K562 (cell line): ENCODE results near the gene TLK2. TPM values are rescaled to one million over a fixed set of nuclear protein-coding genes. Genes with fewer than 3 reads are reported as not detected.
A peak's percentile ranks its signal among the peaks of the same experiment; 100 is the strongest.

Experiments used
- AFF1 ChIP-seq, 2 experiments: fragments of 450-650 bp; IDR thresholded peaks; 2 replicates each; pipeline ENCODE4 v1.6.1; 2018; ENCODE audit warnings: mild to moderate bottlenecking in 2 of 2, low read depth in 1 of 2; ENCODE audit not compliant: partially characterized antibody in 2 of 2
- BRCA1 ChIP-seq, 2 experiments: fragments of 450-650 bp in 1 of 2; sonication (generic) in 1 of 2; formaldehyde crosslinking in 1 of 2; IDR thresholded peaks; 2 replicates each; pipeline versions ENCODE4 v1.5.0 to v1.6.1; 2017 to 2020; ENCODE audit warnings: mild to moderate bottlenecking in 1 of 2, missing genetic modification reagents in 1 of 2
- CEBPZ ChIP-seq: fragments of 150-350 bp; IDR thresholded peaks from 2 replicates; pipeline ENCODE4 v1.6.1; 2014; ENCODE audit warnings: low read depth, mild to moderate bottlenecking, low read length, borderline replicate concordance
- ELF2 ChIP-seq: fragments of 250-450 bp; sonication (Bioruptor Pico); IDR thresholded peaks from 2 replicates; pipeline ENCODE4 v1.5.0; 2021; ENCODE audit warnings: mild to moderate bottlenecking
- ELK1 ChIP-seq: sonication (generic); formaldehyde crosslinking; IDR thresholded peaks from 2 replicates; pipeline ENCODE4 v1.8.1; 2022; ENCODE audit warnings: missing genetic modification reagents
- GTF2A2 ChIP-seq: IDR thresholded peaks from 2 replicates; pipeline ENCODE4 v1.6.1; 2016; ENCODE audit warnings: mild to moderate bottlenecking, missing genetic modification characterization, missing compliant biosample characterization
- HDAC8 ChIP-seq: fragments of 450-650 bp; IDR thresholded peaks from 2 replicates; pipeline ENCODE4 v1.6.1; 2016; ENCODE audit warnings: mild to moderate bottlenecking, missing genetic modification characterization, moderate library complexity, missing compliant biosample characterization
- HMGN3 ChIP-seq: IDR thresholded peaks from 2 replicates; pipeline ENCODE4 v1.6.1; 2011; ENCODE audit warnings: borderline replicate concordance, low read depth, mild to moderate bottlenecking, mixed read lengths, low read length; ENCODE audit not compliant: insufficient read length; ENCODE audit errors: extremely low read depth
- L3MBTL2 ChIP-seq: fragments of 450-650 bp; IDR thresholded peaks from 2 replicates; pipeline ENCODE4 v1.6.1; 2016; ENCODE audit warnings: mild to moderate bottlenecking, moderate library complexity
- MEF2D ChIP-seq: conservative IDR thresholded peaks from 2 replicates; pipeline ENCODE4 v1.6.1; 2016; ENCODE audit warnings: low read depth, missing genetic modification characterization, missing compliant biosample characterization
- SLC30A9 ChIP-seq: fragments of 250-450 bp; sonication (Bioruptor Pico); IDR thresholded peaks from 2 replicates; pipeline ENCODE4 v1.8.0; 2022; ENCODE audit warnings: mild to moderate bottlenecking, moderate library complexity
- SMAD3 ChIP-seq: fragments of 450-650 bp; formaldehyde crosslinking; conservative IDR thresholded peaks from 2 replicates; pipeline ENCODE4 v1.4.0; 2020; ENCODE audit warnings: mild to moderate bottlenecking
- TCF15 ChIP-seq: fragments of 250-450 bp; sonication (Bioruptor Pico); IDR thresholded peaks from 2 replicates; pipeline ENCODE4 v1.8.0; 2022; ENCODE audit warnings: moderate library complexity, mild to moderate bottlenecking, inconsistent platforms
- TFE3 ChIP-seq: fragments of 450-650 bp; formaldehyde crosslinking; IDR thresholded peaks from 2 replicates; pipeline ENCODE4 v1.4.0; 2020; ENCODE audit warnings: mild to moderate bottlenecking, mixed read lengths
- polyA plus RNA-seq, 8 experiments: library from polyadenylated mRNA; depleted of rRNA in 4 of 8; stranded (reverse) in 5 of 8; unstranded in 3 of 8; fragments of >200 nt; fragmentation: Nextera tagmentation in 2 of 8; fragmentation: Illumina TruSeq in 1 of 8; extraction: Ambion mirVana in 2 of 8; extraction: Trizol in 1 of 8; gene quantifications; 2 replicates each; pipeline versions ENCODE4 v1.2.1 to v1.2.3, GENCODE V29; 2011 to 2014; ENCODE audit warnings: inconsistent platforms in 1 of 8, missing spikeins in 1 of 8
- total RNA-seq, 7 experiments: library from RNA; depleted of rRNA in 6 of 7; stranded (reverse); fragments of >200 nt in 6 of 7; fragmentation: Illumina TruSeq in 2 of 7; extraction: Trizol in 2 of 7; gene quantifications; 2 replicates each; pipeline versions ENCODE4 v1.2.1 to v1.2.3, GENCODE V29; 2011 to 2021; ENCODE audit warnings: low replicate concordance in 1 of 7

Gene TLK2
- total and polyA plus RNA-seq, 9 of the 15 experiments (the other 6 are each of a cell fraction or from before 2014, with no cell fraction given): 10.1 to 51.9 (median 32.4) TPM

GRCh38 chr17:62644487-62645173 lies 166.0 kb downstream of the TLK2 start (continued):
- TF ChIP-seq CEBPZ (no peak), SMAD3 (CRISPR knock-in tag) (no peak), MEF2D (tag) (0 out of 2 replicates have a peak, but pooled peaks have one; percentile 24), TFE3 (CRISPR knock-in tag) (peak; percentile 99), BRCA1 (IDR thresholded peaks at IDR 0.05) (no peak), BRCA1 (CRISPR knock-in tag; IDR thresholded peaks at IDR 0.05) (no peak), TCF15 (no peak), AFF1 (IDR thresholded peaks at IDR 0.05; ENCODE audit: low read depth in 1 of 2, partially characterized antibody in 2 of 2) (peak in 1 of 2 experiments; percentile 51), GTF2A2 (tag) (no peak), ELK1 (CRISPR knock-in tag) (no peak), ELF2 (CRISPR knock-in tag) (no peak), SLC30A9 (CRISPR knock-in tag) (no peak), L3MBTL2 (peak; percentile 78), HDAC8 (tag) (no peak), HMGN3 (no peak)
